ENCODE results near the gene NXPH3.
"Not testable (repeated sequence)": the region's sequence is repeated elsewhere in the genome, so short reads cannot be mapped to it uniquely, and the experiment has no call there.

NXPH3 gene

GRCh38 chr17:49556223-49556943 lies 19.3 kb upstream of the NXPH3 start:
- Histone ChIP-seq H3K27ac (ENCODE audit: low read depth, low read length) (no peak overlapping the region), H3K9ac (ENCODE audit: low read length) (no peak overlapping the region)

GRCh38 chr17:49557312-49558024 lies 18.2 kb upstream of the NXPH3 start:
- Histone ChIP-seq H3K36me3 (ENCODE audit: control insufficient read depth, insufficient read depth, low read length) (no peaks in the 10 kb centered on the region), H3K9me3 (ENCODE audit: control insufficient read depth, insufficient read depth, low read depth, low read length) (no peaks in the 10 kb centered on the region), H3K9ac (ENCODE audit: low read length) (no peak overlapping the region), H3K4me3 (ENCODE audit: low read depth, low read length) (no peak overlapping the region), H3K27me3 (ENCODE audit: control insufficient read depth, insufficient read depth, low read length) (peaks cover 13% of the 10 kb centered on the region), H3K4me1 (ENCODE audit: control insufficient read depth, insufficient read depth, low read length) (peaks cover 4% of the 10 kb centered on the region), H3K27ac (ENCODE audit: low read depth, low read length) (no peak overlapping the region)

More at GRCh38 chr17:49556223-49556943, 19.3 kb upstream of the NXPH3 start:
- Histone ChIP-seq H3K27me3 (ENCODE audit: control insufficient read depth, insufficient read depth, low read length) (peaks cover 13% of the 10 kb centered on the region), H3K36me3 (ENCODE audit: control insufficient read depth, insufficient read depth, low read length) (no peaks in the 10 kb centered on the region), H3K4me3 (ENCODE audit: low read depth, low read length) (peak overlapping the region; percentile 37; the same call in 1 of the 2 replicates), H3K4me1 (ENCODE audit: control insufficient read depth, insufficient read depth, low read length) (peaks cover 4% of the 10 kb centered on the region), H3K9me3 (ENCODE audit: control insufficient read depth, insufficient read depth, low read depth, low read length) (no peaks in the 10 kb centered on the region)

GRCh38 chr17:49564638-49565037 lies 11.0 kb upstream of the NXPH3 start:
- Histone ChIP-seq H3K36me3 (ENCODE audit: control insufficient read depth, insufficient read depth, low read length) (no peaks in the 10 kb centered on the region), H3K4me1 (ENCODE audit: control insufficient read depth, insufficient read depth, low read length) (0 out of 2 replicates have a peak, but pooled peaks cover 4% of the 10 kb centered on the region), H3K9ac (ENCODE audit: low read length) (no peak overlapping the region), H3K9me3 (ENCODE audit: control insufficient read depth, insufficient read depth, low read depth, low read length) (no peaks in the 10 kb centered on the region), H3K27me3 (ENCODE audit: control insufficient read depth, insufficient read depth, low read length) (peaks cover 6% of the 10 kb centered on the region; the same call in 1 of the 2 replicates), H3K27ac (ENCODE audit: low read depth, low read length) (no peak overlapping the region), H3K4me3 (ENCODE audit: low read depth, low read length) (no peak overlapping the region)

GRCh38 chr17:49565948-49566491 lies 9.7 kb upstream of the NXPH3 start:
- no peak overlapping the region for H3K9ac ChIP-seq (ENCODE audit: low read length)
- H3K27ac ChIP-seq (ENCODE audit: low read depth, low read length) = no peak overlapping the region
- no peaks in the 10 kb centered on the region for H3K9me3 ChIP-seq (ENCODE audit: control insufficient read depth, insufficient read depth, low read depth, low read length)
- no peak overlapping the region for H3K4me3 ChIP-seq (ENCODE audit: low read depth, low read length)
- peaks cover 16% of the 10 kb centered on the region for H3K27me3 ChIP-seq (ENCODE audit: control insufficient read depth, insufficient read depth, low read length)
- H3K4me1 ChIP-seq (ENCODE audit: control insufficient read depth, insufficient read depth, low read length) = peaks cover 4% of the 10 kb centered on the region; the same call in 1 of the 2 replicates
- H3K36me3 ChIP-seq (ENCODE audit: control insufficient read depth, insufficient read depth, low read length) = no peaks in the 10 kb centered on the region

- H3K27ac ChIP-seq (ENCODE audit: low read depth, low read length) = no peak overlapping the region
- H3K9me3 ChIP-seq (ENCODE audit: control insufficient read depth, insufficient read depth, low read depth, low read length) = no peaks in the 10 kb centered on the region
- H3K4me1 ChIP-seq (ENCODE audit: control insufficient read depth, insufficient read depth, low read length) = peaks cover 4% of the 10 kb centered on the region; the same call in 1 of the 2 replicates
- H3K36me3 ChIP-seq (ENCODE audit: control insufficient read depth, insufficient read depth, low read length) = no peaks in the 10 kb centered on the region
- no peak overlapping the region for H3K4me3 ChIP-seq (ENCODE audit: low read depth, low read length)
- H3K9ac ChIP-seq (ENCODE audit: low read length) = no peak overlapping the region
- H3K27me3 ChIP-seq (ENCODE audit: control insufficient read depth, insufficient read depth, low read length) = peaks cover 23% of the 10 kb centered on the region
These were observed 9.0 kb upstream of the NXPH3 start for GRCh38 chr17:49566668-49567071.

- Histone ChIP-seq H3K4me3 (ENCODE audit: low read depth, low read length) (no peak overlapping the region), H3K9me3 (ENCODE audit: control insufficient read depth, insufficient read depth, low read depth, low read length) (no peaks in the 10 kb centered on the region), H3K27ac (ENCODE audit: low read depth, low read length) (no peak overlapping the region), H3K4me1 (ENCODE audit: control insufficient read depth, insufficient read depth, low read length) (peaks cover 4% of the 10 kb centered on the region; the same call in 1 of the 2 replicates), H3K27me3 (ENCODE audit: control insufficient read depth, insufficient read depth, low read length) (peaks cover 27% of the 10 kb centered on the region), H3K9ac (ENCODE audit: low read length) (no peak overlapping the region), H3K36me3 (ENCODE audit: control insufficient read depth, insufficient read depth, low read length) (no peaks in the 10 kb centered on the region)
These were observed 8.6 kb upstream of the NXPH3 start for GRCh38 chr17:49567104-49567521.

- Histone ChIP-seq H3K4me1 (ENCODE audit: control insufficient read depth, insufficient read depth, low read length) (peaks cover 4% of the 10 kb centered on the region; the same call in 1 of the 2 replicates), H3K9me3 (ENCODE audit: control insufficient read depth, insufficient read depth, low read depth, low read length) (no peaks in the 10 kb centered on the region), H3K36me3 (ENCODE audit: control insufficient read depth, insufficient read depth, low read length) (no peaks in the 10 kb centered on the region), H3K27ac (ENCODE audit: low read depth, low read length) (no peak overlapping the region), H3K9ac (ENCODE audit: low read length) (no peak overlapping the region), H3K4me3 (ENCODE audit: low read depth, low read length) (peak overlapping the region; percentile 50), H3K27me3 (ENCODE audit: control insufficient read depth, insufficient read depth, low read length) (peaks cover 37% of the 10 kb centered on the region)
These were observed 7.6 kb upstream of the NXPH3 start for GRCh38 chr17:49567871-49568694.

- not testable (repeated sequence) for H3K27ac ChIP-seq (ENCODE audit: low read depth, low read length); H3K9ac ChIP-seq (ENCODE audit: low read length); H3K4me1 ChIP-seq (ENCODE audit: control insufficient read depth, insufficient read depth, low read length); H3K9me3 ChIP-seq (ENCODE audit: control insufficient read depth, insufficient read depth, low read depth, low read length); H3K36me3 ChIP-seq (ENCODE audit: control insufficient read depth, insufficient read depth, low read length)
- Histone ChIP-seq H3K4me3 (ENCODE audit: low read depth, low read length) (peak overlapping the region; percentile 50), H3K27me3 (ENCODE audit: control insufficient read depth, insufficient read depth, low read length) (peaks cover 43% of the 10 kb centered on the region)
These were observed 7.0 kb upstream of the NXPH3 start for GRCh38 chr17:49568695-49569047.

GRCh38 chr17:49570540-49571242 lies 5.0 kb upstream of the NXPH3 start:
- no peak overlapping the region for H3K27ac ChIP-seq (ENCODE audit: low read depth, low read length)
- no peaks in the 10 kb centered on the region for H3K9me3 ChIP-seq (ENCODE audit: control insufficient read depth, insufficient read depth, low read depth, low read length)
- H3K4me1 ChIP-seq (ENCODE audit: control insufficient read depth, insufficient read depth, low read length) = peaks cover 12% of the 10 kb centered on the region
- peak overlapping the region; percentile 68 for H3K4me3 ChIP-seq (ENCODE audit: low read depth, low read length)
- H3K36me3 ChIP-seq (ENCODE audit: control insufficient read depth, insufficient read depth, low read length) = no peaks in the 10 kb centered on the region
- peaks cover 55% of the 10 kb centered on the region for H3K27me3 ChIP-seq (ENCODE audit: control insufficient read depth, insufficient read depth, low read length)
- peak overlapping the region; percentile 5 for H3K9ac ChIP-seq (ENCODE audit: low read length)

GRCh38 chr17:49571283-49571682 lies 4.4 kb upstream of the NXPH3 start:
- no peaks in the 10 kb centered on the region for H3K9me3 ChIP-seq (ENCODE audit: control insufficient read depth, insufficient read depth, low read depth, low read length)
- no peak overlapping the region for H3K9ac ChIP-seq (ENCODE audit: low read length)
- peaks cover 53% of the 10 kb centered on the region for H3K27me3 ChIP-seq (ENCODE audit: control insufficient read depth, insufficient read depth, low read length)
- H3K4me3 ChIP-seq (ENCODE audit: low read depth, low read length) = no peak overlapping the region
- H3K27ac ChIP-seq (ENCODE audit: low read depth, low read length) = no peak overlapping the region
- H3K4me1 ChIP-seq (ENCODE audit: control insufficient read depth, insufficient read depth, low read length) = peaks cover 8% of the 10 kb centered on the region
- no peaks in the 10 kb centered on the region for H3K36me3 ChIP-seq (ENCODE audit: control insufficient read depth, insufficient read depth, low read length)

All from HUES6 (cell line).